Measurements from ENCODE around the gene MSI2. TPM values are rescaled to one million over a fixed set of nuclear protein-coding genes. Genes with fewer than 3 reads are reported as not detected.

The MSI2 gene
- total RNA-seq, 1 donor from 2014 or later, result 90.7 TPM

GRCh38 chr17:57373048-57373447, 116.7 kb downstream of the MSI2 start:
- intact Hi-C loops (cut with micrococcal nuclease), result no loop called here
- no peak for DNase-seq
- ATAC-seq, result no peak

- no peak for DNase-seq
- intact Hi-C loops (cut with micrococcal nuclease), result no loop called here
- ATAC-seq, result no peak
Measured at GRCh38 chr17:57373756-57374155, 117.4 kb downstream of the MSI2 start.

- no peak for ATAC-seq
- no peak for DNase-seq
- intact Hi-C loops (cut with micrococcal nuclease), result no loop called here
Measured at GRCh38 chr17:57375040-57375769, 118.9 kb downstream of the MSI2 start.

- intact Hi-C loops (cut with micrococcal nuclease), result no loop called here
- ATAC-seq (no peak), DNase-seq (no peak)
Measured at GRCh38 chr17:57375770-57376225, 119.5 kb downstream of the MSI2 start.

- DNase-seq (no peak), ATAC-seq (no peak)
- intact Hi-C loops (cut with micrococcal nuclease), result no loop called here
Measured at GRCh38 chr17:57377094-57377493, 120.8 kb downstream of the MSI2 start.

GRCh38 chr17:57379237-57379894, 123.0 kb downstream of the MSI2 start:
- ATAC-seq (peak; percentile 85), DNase-seq (no peak)
- intact Hi-C loops (cut with micrococcal nuclease), result no loop called here

- peak; percentile 8 for ATAC-seq
- intact Hi-C loops (cut with micrococcal nuclease), result no loop called here
- DNase-seq, result no peak
Measured at GRCh38 chr17:57379895-57380434, 123.6 kb downstream of the MSI2 start.

- intact Hi-C loops (cut with micrococcal nuclease), result no loop called here
- DNase-seq, result no peak
- no peak for ATAC-seq
Measured at GRCh38 chr17:57381498-57381897, 125.2 kb downstream of the MSI2 start.

GRCh38 chr17:57384219-57384618, 127.9 kb downstream of the MSI2 start:
- intact Hi-C loops (cut with micrococcal nuclease), result no loop called here
- DNase-seq, result no peak
- no peak for ATAC-seq

- intact Hi-C loops (cut with micrococcal nuclease), result no loop called here
- no peak for ATAC-seq
- no peak for DNase-seq
Measured at GRCh38 chr17:57385975-57386374, 129.7 kb downstream of the MSI2 start.

GRCh38 chr17:57387575-57387974, 131.3 kb downstream of the MSI2 start:
- no peak for ATAC-seq
- intact Hi-C loops (cut with micrococcal nuclease), result no loop called here
- no peak for DNase-seq

GRCh38 chr17:57388131-57388725, 131.9 kb downstream of the MSI2 start:
- intact Hi-C loops (cut with micrococcal nuclease), result no loop called here
- DNase-seq (no peak), ATAC-seq (no peak)

- intact Hi-C loops (cut with micrococcal nuclease), result no loop called here
- ATAC-seq (no peak), DNase-seq (no peak)
Measured at GRCh38 chr17:57389473-57389872, 133.2 kb downstream of the MSI2 start.

- DNase-seq, result no peak
- ATAC-seq, result no peak
- intact Hi-C loops (cut with micrococcal nuclease), result no loop called here
Measured at GRCh38 chr17:57391076-57391825, 134.9 kb downstream of the MSI2 start.

- intact Hi-C loops (cut with micrococcal nuclease), result no loop called here
- no peak for DNase-seq
- ATAC-seq, result no peak
Measured at GRCh38 chr17:57391857-57392471, 135.6 kb downstream of the MSI2 start.

GRCh38 chr17:57393368-57393767, 137.0 kb downstream of the MSI2 start:
- DNase-seq (no peak), ATAC-seq (no peak)
- intact Hi-C loops (cut with micrococcal nuclease), result no loop called here

- ATAC-seq, result no peak
- intact Hi-C loops (cut with micrococcal nuclease), result no loop called here
Measured at GRCh38 chr17:57394375-57394774, 138.1 kb downstream of the MSI2 start.

GRCh38 chr17:57395721-57396321, 139.5 kb downstream of the MSI2 start:
- intact Hi-C loops (cut with micrococcal nuclease), result no loop called here
- no peak for ATAC-seq
- no peak for DNase-seq

More at GRCh38 chr17:57394375-57394774, 138.1 kb downstream of the MSI2 start:
- no peak for DNase-seq

GRCh38 chr17:57396511-57396921, 140.2 kb downstream of the MSI2 start:
- DNase-seq (no peak), ATAC-seq (no peak)
- intact Hi-C loops (cut with micrococcal nuclease), result no loop called here
